ENCODE data around the gene LRP2. TPM values are rescaled to one million over a fixed set of nuclear protein-coding genes. Genes with fewer than 3 reads are reported as not detected.
A peak's percentile ranks its signal among the peaks of the same experiment; 100 is the strongest.

The LRP2 gene
- total RNA-seq, 4 donors from 2014 or later: 154 to 310 (median 184) TPM

- intact Hi-C loops (cut with DNase I): no loop called here
- peaks cover 29 to 42% of the 10 kb centered on the region in 2 donors for H3K36me3 ChIP-seq
- TF ChIP-seq POLR2A (IDR thresholded peaks at IDR 0.05) (no peak), CTCF (IDR thresholded peaks at IDR 0.05) (no peak)
- H3K4me1 ChIP-seq: no peaks in the 10 kb centered on the region
- H3K4me3 ChIP-seq (replicated peaks in 1 of 3): no peak overlapping the region
- no peak for DNase-seq
- no peak overlapping the region for H3K27ac ChIP-seq
- H3K27me3 ChIP-seq: no peaks in the 10 kb centered on the region
- 74% methylated on average over 2 of the region's 2 CpGs for WGBS, 2 donors
- no peaks in the 10 kb centered on the region for H3K9me3 ChIP-seq
Observed at GRCh38 chr2:169164311-169164710, 198.0 kb downstream of the LRP2 start.

- Histone ChIP-seq H3K4me1 (no peaks in the 10 kb centered on the region), H3K4me3 (replicated peaks in 1 of 3) (no peak overlapping the region), H3K27ac (no peak overlapping the region), H3K36me3 (peaks cover 12 to 32% of the 10 kb centered on the region in 2 donors), H3K9me3 (no peaks in the 10 kb centered on the region), H3K27me3 (no peaks in the 10 kb centered on the region)
- no peak for TF ChIP-seq POLR2A (IDR thresholded peaks at IDR 0.05)
- no peak for TF ChIP-seq CTCF (IDR thresholded peaks at IDR 0.05)
- DNase-seq: no peak
- intact Hi-C loops (cut with DNase I): no loop called here
- 79 to 88% methylated on average over 4 of the region's 4 CpGs for WGBS, 2 donors
Observed at GRCh38 chr2:169162613-169163012, 199.7 kb downstream of the LRP2 start.

DNA sequence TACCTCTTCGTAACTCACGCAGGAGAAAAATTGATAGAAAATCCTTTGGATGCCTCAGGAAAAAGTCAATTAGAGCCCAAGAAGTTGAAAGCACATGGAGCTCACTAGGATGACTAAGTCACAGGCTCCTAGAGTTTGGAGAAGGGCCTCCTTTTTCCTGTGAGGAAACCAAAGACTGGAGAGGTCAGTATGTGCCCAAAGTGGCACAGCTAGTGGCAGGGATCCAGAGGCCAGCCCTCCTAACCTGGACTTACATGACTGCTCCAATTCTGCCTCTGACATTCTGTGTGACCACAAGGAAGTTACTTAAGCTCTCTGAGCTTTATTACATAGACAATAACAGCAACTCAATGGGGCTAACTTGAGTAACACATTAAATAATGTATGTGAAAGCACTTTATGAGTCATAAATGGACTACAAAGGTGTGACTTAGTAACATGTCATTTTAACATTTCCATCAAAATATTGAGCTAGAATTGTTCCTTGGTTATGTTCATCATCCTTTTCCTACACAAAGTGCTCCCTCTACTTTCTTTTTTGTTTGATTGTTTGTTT lies 201.3 kb downstream of the LRP2 start:
- TF ChIP-seq CTCF (IDR thresholded peaks at IDR 0.05): no peak
- no peak for TF ChIP-seq POLR2A (IDR thresholded peaks at IDR 0.05)
- H3K9me3 ChIP-seq: no peaks in the 10 kb centered on the region
- H3K4me3 ChIP-seq (replicated peaks in 1 of 3): no peak overlapping the region
- 96 to 98% methylated on average over 2 of the region's 2 CpGs for WGBS, 2 donors
- peaks cover 16 to 38% of the 10 kb centered on the region in 2 donors for H3K36me3 ChIP-seq
- H3K4me1 ChIP-seq: no peaks in the 10 kb centered on the region
- no peaks in the 10 kb centered on the region for H3K27me3 ChIP-seq
- intact Hi-C loops (cut with DNase I): no loop called here
- no peak overlapping the region for H3K27ac ChIP-seq
- peak in 1 of 2 donors; percentile 12 for DNase-seq

DNA sequence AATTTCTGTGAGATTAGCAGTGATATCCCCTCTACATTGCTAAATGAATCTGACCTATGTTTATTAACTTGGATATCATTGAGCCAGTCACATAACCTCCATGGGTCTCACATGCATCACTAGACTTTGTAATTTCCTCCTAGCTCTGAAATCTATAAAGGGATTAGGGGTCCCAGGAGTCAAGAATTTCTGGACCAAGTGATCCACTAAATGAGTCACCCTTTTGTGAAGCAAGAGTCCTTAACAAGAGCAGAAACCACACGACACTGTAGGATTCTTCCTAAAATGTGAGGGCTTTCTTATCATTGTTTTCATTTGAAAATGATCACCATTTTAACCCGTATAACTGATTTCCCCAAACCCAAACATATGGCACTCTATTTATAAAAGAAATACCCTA lies 202.6 kb downstream of the LRP2 start:
- Histone ChIP-seq H3K4me3 (replicated peaks in 1 of 3) (no peak overlapping the region), H3K9me3 (no peaks in the 10 kb centered on the region), H3K4me1 (no peaks in the 10 kb centered on the region), H3K27ac (no peak overlapping the region), H3K36me3 (peaks cover 19 to 44% of the 10 kb centered on the region in 2 donors), H3K27me3 (no peaks in the 10 kb centered on the region)
- no peak for DNase-seq
- intact Hi-C loops (cut with DNase I): no loop called here
- no peak for TF ChIP-seq CTCF (IDR thresholded peaks at IDR 0.05)
- no peak for TF ChIP-seq POLR2A (IDR thresholded peaks at IDR 0.05)
- 66 to 82% methylated on average over 2 of the region's 2 CpGs for WGBS, 2 donors

- 78 to 89% methylated on average over 1 of the region's 1 CpG for WGBS, 2 donors
- no peaks in the 10 kb centered on the region for H3K4me1 ChIP-seq
- TF ChIP-seq POLR2A (IDR thresholded peaks at IDR 0.05) (no peak), CTCF (IDR thresholded peaks at IDR 0.05) (no peak)
- H3K4me3 ChIP-seq (replicated peaks in 1 of 3): no peak overlapping the region
- intact Hi-C loops (cut with DNase I): no loop called here
- no peak overlapping the region for H3K27ac ChIP-seq
- no peaks in the 10 kb centered on the region for H3K27me3 ChIP-seq
- no peak for DNase-seq
- H3K9me3 ChIP-seq: no peaks in the 10 kb centered on the region
- H3K36me3 ChIP-seq: peaks cover 21 to 39% of the 10 kb centered on the region in 2 donors
Observed at GRCh38 chr2:169158874-169159273, 203.5 kb downstream of the LRP2 start.

Measured in thyroid gland (tissue), 4 donors.